OCI-LY3 (cell line): Measurements from ENCODE around the gene ME1.

Experiments
- H2AFZ ChIP-seq: fragments of 200-600, 300-600 bp; shearing (Covaris generic); 2 replicates; pipeline ENCODE4 v1.6.0; 2014; ENCODE audit warnings: antibody characterized with exemption, low read depth, low read length
- H3K27ac ChIP-seq: fragments of 200-600, 300-600 bp; sonication (generic); 2 replicates; pipeline ENCODE4 v1.5.1; 2014; ENCODE audit warnings: mild to moderate bottlenecking, low read length, moderate library complexity, mixed read lengths
- H3K27me3 ChIP-seq: fragments of 200-600, 300-600 bp; sonication (generic); 2 replicates; pipeline ENCODE4 v1.6.1; 2014; ENCODE audit warnings: low read depth, low read length, mixed read lengths
- H3K36me3 ChIP-seq: fragments of 200-600, 300-600 bp; sonication (generic); replicated peaks from 2 replicates; pipeline ENCODE3; 2014; ENCODE audit warnings: low read depth, low read length, mixed read lengths
- H3K4me1 ChIP-seq: fragments of 300-600, 200-600 bp; sonication (generic); 2 replicates; pipeline ENCODE4 v1.6.1; 2014; ENCODE audit warnings: low read length, mixed read lengths
- H3K4me2 ChIP-seq: fragments of 200-600, 300-600 bp; sonication (generic); 2 replicates; pipeline ENCODE4 v1.6.1; 2014; ENCODE audit warnings: low read length, mixed read lengths
- H3K4me3 ChIP-seq: fragments of 300-600, 200-600 bp; sonication (generic); 2 replicates; pipeline ENCODE4 v1.5.1; 2014; ENCODE audit warnings: antibody characterized with exemption, mild to moderate bottlenecking, low read length, moderate library complexity
- H3K79me2 ChIP-seq: fragments of 300-600, 200-600 bp; shearing (Covaris generic); 2 replicates; pipeline ENCODE4 v1.6.1; 2014; ENCODE audit warnings: mild to moderate bottlenecking, low read length, mixed read lengths
- H3K9ac ChIP-seq: fragments of 300-600, 200-600 bp; shearing (Covaris generic); 2 replicates; pipeline ENCODE4 v1.6.0; 2014; ENCODE audit warnings: mild to moderate bottlenecking, low read length, moderate library complexity
- H3K9me3 ChIP-seq: fragments of 200-600, 300-600 bp; shearing (Covaris generic); 2 replicates; pipeline ENCODE4 v1.6.1; 2014; ENCODE audit warnings: low read length, mixed read lengths; ENCODE audit not compliant: insufficient read depth
- H4K20me1 ChIP-seq: fragments of 200-600, 300-600 bp; sonication (generic); 2 replicates; pipeline ENCODE4 v1.6.1; 2016; ENCODE audit warnings: low read length, mixed read lengths; ENCODE audit not compliant: insufficient read depth
- CTCF ChIP-seq: fragments of 200-600, 300-600 bp; sonication (generic); IDR thresholded peaks from 2 replicates; pipeline ENCODE4 v1.5.1; 2014; ENCODE audit warnings: antibody characterized with exemption, low read length, low read depth
- EZH2phosphoT487 ChIP-seq: fragments of 200-600 bp; shearing (Covaris generic); IDR thresholded peaks from 2 replicates; pipeline ENCODE4 v1.6.1; 2018; ENCODE audit warnings: antibody characterized with exemption, mixed run types, low read depth

Gene ME1

GRCh38 chr6:83384751-83385150 is 46.1 kb downstream of the ME1 start:
- Histone ChIP-seq H4K20me1 (no peaks in the 10 kb centered on the region), H3K9ac (no peak overlapping the region), H3K4me2 (no peak overlapping the region), H3K27ac (no peak overlapping the region), H3K9me3 (no peaks in the 10 kb centered on the region), H3K4me1 (no peaks in the 10 kb centered on the region), H3K79me2 (no peaks in the 10 kb centered on the region), H2AFZ (no peak overlapping the region), H3K36me3 (no peaks in the 10 kb centered on the region), H3K4me3 (no peak overlapping the region), H3K27me3 (no peaks in the 10 kb centered on the region)
- TF ChIP-seq CTCF (no peak), EZH2phosphoT487 (no peak)

GRCh38 chr6:83381949-83382348 is 48.9 kb downstream of the ME1 start:
- Histone ChIP-seq H3K4me2 (no peak overlapping the region), H4K20me1 (no peaks in the 10 kb centered on the region), H3K27me3 (no peaks in the 10 kb centered on the region), H3K9me3 (no peaks in the 10 kb centered on the region), H3K4me1 (no peaks in the 10 kb centered on the region), H2AFZ (no peak overlapping the region), H3K9ac (no peak overlapping the region), H3K4me3 (no peak overlapping the region), H3K79me2 (no peaks in the 10 kb centered on the region), H3K27ac (no peak overlapping the region), H3K36me3 (no peaks in the 10 kb centered on the region)
- TF ChIP-seq EZH2phosphoT487 (no peak), CTCF (no peak)

GRCh38 chr6:83378621-83379388 is 52.0 kb downstream of the ME1 start:
- H3K4me3 ChIP-seq = no peak overlapping the region
- no peak overlapping the region for H3K9ac ChIP-seq
- H3K36me3 ChIP-seq = no peaks in the 10 kb centered on the region
- no peak overlapping the region for H2AFZ ChIP-seq
- H3K9me3 ChIP-seq = no peaks in the 10 kb centered on the region
- H3K4me1 ChIP-seq = no peaks in the 10 kb centered on the region
- no peak for TF ChIP-seq EZH2phosphoT487
- TF ChIP-seq CTCF = no peak
- no peaks in the 10 kb centered on the region for H3K79me2 ChIP-seq
- no peak overlapping the region for H3K27ac ChIP-seq
- H3K4me2 ChIP-seq = no peak overlapping the region
- no peaks in the 10 kb centered on the region for H4K20me1 ChIP-seq
- no peaks in the 10 kb centered on the region for H3K27me3 ChIP-seq

GRCh38 chr6:83371423-83371822 is 59.4 kb downstream of the ME1 start:
- H3K36me3 ChIP-seq = no peaks in the 10 kb centered on the region
- H2AFZ ChIP-seq = no peak overlapping the region
- no peaks in the 10 kb centered on the region for H3K4me1 ChIP-seq
- H3K27ac ChIP-seq = no peak overlapping the region
- TF ChIP-seq EZH2phosphoT487 = no peak
- no peak for TF ChIP-seq CTCF
- H3K79me2 ChIP-seq = no peaks in the 10 kb centered on the region
- H3K9me3 ChIP-seq = no peaks in the 10 kb centered on the region
- H3K27me3 ChIP-seq = no peaks in the 10 kb centered on the region
- no peak overlapping the region for H3K4me3 ChIP-seq
- H3K4me2 ChIP-seq = no peak overlapping the region
- no peaks in the 10 kb centered on the region for H4K20me1 ChIP-seq
- no peak overlapping the region for H3K9ac ChIP-seq
